Aorta (tissue), 5 donors: ENCODE results near the gene ALDH18A1. TPM values are rescaled to one million over a fixed set of nuclear protein-coding genes. Genes with fewer than 3 reads are reported as not detected.
A peak's percentile ranks its signal among the peaks of the same experiment; 100 is the strongest.
"Not testable (repeated sequence)": the region's sequence is repeated elsewhere in the genome, so short reads cannot be mapped to it uniquely, and the experiment has no call there.

Source experiments
- ATAC-seq: fragments of 200-7000 bp; cut with Tn5 transposase; one replicate; pipeline ENCODE4 v1.9.1; 2022; ENCODE audit warnings: moderate library complexity; ENCODE audit not compliant: low FRiP score
- DNase-seq, 2 donors: peaks; one replicate each; pipeline ENCODE4 v3.0.0-alpha.2; 2020
- H3K27ac ChIP-seq, 2 donors: one replicate each; pipeline ENCODE4 v1.5.1; 2013; ENCODE audit warnings: low read length in 2 of 2, mild to moderate bottlenecking in 2 of 2, moderate library complexity in 2 of 2, control low read depth in 1 of 2, inconsistent platforms in 1 of 2, low read depth in 1 of 2
- H3K27me3 ChIP-seq, 2 donors: one replicate each; pipeline ENCODE4 v1.6.1; 2013; ENCODE audit warnings: control low read depth in 1 of 2, low read length in 1 of 2, mild to moderate bottlenecking in 1 of 2, moderate library complexity in 1 of 2; ENCODE audit not compliant: insufficient read depth in 2 of 2, control insufficient read depth in 1 of 2
- H3K36me3 ChIP-seq, 2 donors: one replicate each; pipeline ENCODE4 v1.6.1; 2013; ENCODE audit warnings: control low read depth in 1 of 2, low read length in 1 of 2, mild to moderate bottlenecking in 1 of 2; ENCODE audit not compliant: insufficient read depth in 2 of 2, control insufficient read depth in 1 of 2
- H3K4me1 ChIP-seq, 2 donors: one replicate each; pipeline ENCODE4 v1.6.1; 2013; ENCODE audit warnings: low read length in 2 of 2, control low read depth in 1 of 2, mild to moderate bottlenecking in 1 of 2, moderate library complexity in 1 of 2; ENCODE audit not compliant: insufficient read depth in 2 of 2, control insufficient read depth in 1 of 2
- H3K4me3 ChIP-seq, 2 donors: one replicate each; pipeline ENCODE4 v1.5.1; 2013; ENCODE audit warnings: low read length in 2 of 2, control low read depth in 1 of 2, mild to moderate bottlenecking in 1 of 2
- H3K9me3 ChIP-seq: one replicate; pipeline ENCODE4 v1.6.1; 2013; ENCODE audit warnings: mild to moderate bottlenecking, low read length; ENCODE audit not compliant: control insufficient read depth
- WGBS, 2 donors: extraction: QIAGEN DNeasy Blood & Tissue Kit; methylation state at CpG; one replicate each; pipeline ENCODE4 v1.1.7; 2013; 5-methylcytosine and 5-hydroxymethylcytosine counted together
- intact Hi-C, 2 donors: fragments of 100-400 bp; cut with DNase I; formaldehyde crosslinking; loops; one replicate each; pipeline versions ENCODE4 v1.14.2 to v1.15.0; 2022
- polyA plus RNA-seq, 2 donors: library from polyadenylated mRNA; stranded (reverse); fragments of 200-250 nt; gene quantifications; one replicate each; pipeline ENCODE4 v1.2.3, GENCODE V29; 2013
- total RNA-seq, 2 donors: library from RNA; stranded (reverse); fragmentation: NEBNext Ultra II Directional; extraction: Animal tissue kit (Norgen Biotek cat#: 25700); gene quantifications; one replicate each; pipeline ENCODE4 v1.2.1, GENCODE V29; 2021
- donor health status: healthy with polysubstance abuse.
- donor health status: Bipolar disorder and iron deficiency.
- donor health status: DM: no; HTN: no; CAD: no.
- donor health status: DM: no; HTN: no; CAD: no.
- donor health status: DM: yes; HTN: yes; CAD: no.

Gene ALDH18A1
- total and polyA plus RNA-seq, 4 donors, result 12.1 to 50.8 (median 30.8) TPM

GRCh38 chr10:95688648-95689047 is 32.1 kb upstream of the ALDH18A1 start:
- Histone ChIP-seq H3K4me3 (no peak overlapping the region), H3K4me1 (peaks cover 0 to 3% of the 10 kb centered on the region in 2 donors), H3K27ac (no peak overlapping the region), H3K27me3 (no peaks in the 10 kb centered on the region), H3K9me3 (no peaks in the 10 kb centered on the region), H3K36me3 (peaks cover 0 to 2% of the 10 kb centered on the region in 2 donors)
- ATAC-seq, result no peak
- 70 to 74% methylated on average over 2 of the region's 2 CpGs for WGBS, 2 donors
- intact Hi-C loops, result no loop called here
- no peak for DNase-seq

- Histone ChIP-seq H3K4me3 (no peak overlapping the region), H3K4me1 (no peaks in the 10 kb centered on the region), H3K36me3 (peaks cover 3 to 5% of the 10 kb centered on the region in 2 donors), H3K9me3 (no peaks in the 10 kb centered on the region), H3K27me3 (no peaks in the 10 kb centered on the region), H3K27ac (no peak overlapping the region)
- no peak for DNase-seq
- ATAC-seq, result no peak
- intact Hi-C loops, result no loop called here
These were observed 27.5 kb upstream of the ALDH18A1 start for GRCh38 chr10:95683966-95684365.

GRCh38 chr10:95675403-95676116 is 19.0 kb upstream of the ALDH18A1 start:
- Histone ChIP-seq H3K9me3 (no peaks in the 10 kb centered on the region), H3K27ac (no peak overlapping the region), H3K36me3 (no peaks in the 10 kb centered on the region), H3K27me3 (no peaks in the 10 kb centered on the region), H3K4me3 (no peak overlapping the region), H3K4me1 (no peaks in the 10 kb centered on the region)
- intact Hi-C loops, result no loop called here
- ATAC-seq (no peak), DNase-seq (no peak)
- 74 to 80% methylated on average over 1 of the region's 1 CpG for WGBS, 2 donors

- Histone ChIP-seq H3K4me1 (no peaks in the 10 kb centered on the region), H3K36me3 (no peaks in the 10 kb centered on the region), H3K4me3 (no peak overlapping the region), H3K27me3 (no peaks in the 10 kb centered on the region), H3K27ac (no peak overlapping the region), H3K9me3 (no peaks in the 10 kb centered on the region)
- ATAC-seq (no peak), DNase-seq (no peak)
- 95 to 100% methylated on average over 1 of the region's 1 CpG for WGBS, 2 donors
- intact Hi-C loops, result no loop called here
These were observed 18.1 kb upstream of the ALDH18A1 start for GRCh38 chr10:95674643-95675042.

- H3K36me3 ChIP-seq, H3K4me1 ChIP-seq, H3K4me3 ChIP-seq, DNase-seq, H3K9me3 ChIP-seq, intact Hi-C loops, ATAC-seq, H3K27me3 ChIP-seq, H3K27ac ChIP-seq: not testable (repeated sequence)
- WGBS, 2 donors, result 96 to 98% methylated on average over 7 of the region's 7 CpGs
These were observed 16.1 kb upstream of the ALDH18A1 start for GRCh38 chr10:95672641-95673040.

GRCh38 chr10:95664543-95664942 is 8.0 kb upstream of the ALDH18A1 start:
- intact Hi-C loops, result no loop called here
- Histone ChIP-seq H3K4me3 (no peak overlapping the region), H3K9me3 (no peaks in the 10 kb centered on the region), H3K36me3 (peaks cover 0 to 2% of the 10 kb centered on the region in 2 donors), H3K4me1 (peaks cover 0 to 3% of the 10 kb centered on the region in 2 donors), H3K27ac (no peak overlapping the region), H3K27me3 (no peaks in the 10 kb centered on the region)
- no peak for ATAC-seq
- no peak for DNase-seq

GRCh38 chr10:95663496-95663895 is 7.0 kb upstream of the ALDH18A1 start:
- Histone ChIP-seq H3K4me1 (peaks cover 0 to 3% of the 10 kb centered on the region in 2 donors), H3K9me3 (no peaks in the 10 kb centered on the region), H3K36me3 (no peaks in the 10 kb centered on the region), H3K27ac (peak overlapping the region in 1 of 2 donors; percentile 41), H3K4me3 (no peak overlapping the region), H3K27me3 (no peaks in the 10 kb centered on the region)
- 0% methylated on average over 1 of the region's 1 CpG for WGBS, 2 donors
- intact Hi-C loops, result no loop called here
- DNase-seq (no peak), ATAC-seq (peak; percentile 39)

GRCh38 chr10:95661818-95662217 is 5.3 kb upstream of the ALDH18A1 start:
- WGBS, 2 donors, result 54 to 80% methylated on average over 1 of the region's 1 CpG
- H3K36me3 ChIP-seq, result no peaks in the 10 kb centered on the region
- no peak for ATAC-seq
- H3K9me3 ChIP-seq, result no peaks in the 10 kb centered on the region
- H3K27ac ChIP-seq, result peak overlapping the region in 1 of 2 donors; percentile 33
- H3K4me3 ChIP-seq, result no peak overlapping the region
- peaks cover 0 to 3% of the 10 kb centered on the region in 2 donors for H3K4me1 ChIP-seq
- intact Hi-C loops, result no loop called here
- no peaks in the 10 kb centered on the region for H3K27me3 ChIP-seq
- DNase-seq, result no peak

- Histone ChIP-seq H3K9me3 (no peaks in the 10 kb centered on the region), H3K36me3 (no peaks in the 10 kb centered on the region), H3K27me3 (no peaks in the 10 kb centered on the region), H3K4me3 (no peak overlapping the region), H3K27ac (no peak overlapping the region), H3K4me1 (peaks cover 0 to 3% of the 10 kb centered on the region in 2 donors)
- no peak for DNase-seq
- no peak for ATAC-seq
- intact Hi-C loops, result no loop called here
These were observed 3.8 kb upstream of the ALDH18A1 start for GRCh38 chr10:95660283-95660682.
